Epithelial cell of prostate (primary cell): ENCODE measurements around the gene AHNAK2.

Experiments
- DNase-seq: peaks from one replicate; pipeline ENCODE4 v3.0.0-alpha.2; 2011; ENCODE audit warnings: low read depth, low spot score
- H3K27ac ChIP-seq: fragments of 450-650 bp; 2 replicates; pipeline ENCODE4 v1.5.1; 2017; ENCODE audit warnings: mild to moderate bottlenecking

AHNAK2 gene

DNA sequence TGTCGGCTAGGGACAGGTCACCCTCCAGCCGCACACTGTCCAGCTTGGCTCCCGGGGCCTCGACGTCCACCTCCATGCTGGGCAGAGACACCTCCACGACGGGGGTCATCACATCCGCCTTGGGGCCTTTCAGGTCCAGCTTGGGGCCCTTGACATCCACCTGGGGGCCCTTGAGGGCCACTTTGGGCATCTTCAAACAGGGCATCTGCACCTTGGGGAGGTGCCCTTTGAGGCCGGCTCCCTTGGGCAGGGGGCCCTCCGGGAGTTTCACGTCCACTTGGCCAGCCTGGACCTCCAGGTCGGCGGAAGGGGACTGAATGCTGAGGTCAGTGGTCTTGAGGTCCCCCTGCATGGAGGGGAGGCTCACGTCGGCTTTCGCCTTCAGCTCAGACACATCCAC is 35.6 kb downstream of the AHNAK2 start:
- no peak overlapping the region for H3K27ac ChIP-seq
- DNase-seq, result no peak

DNA sequence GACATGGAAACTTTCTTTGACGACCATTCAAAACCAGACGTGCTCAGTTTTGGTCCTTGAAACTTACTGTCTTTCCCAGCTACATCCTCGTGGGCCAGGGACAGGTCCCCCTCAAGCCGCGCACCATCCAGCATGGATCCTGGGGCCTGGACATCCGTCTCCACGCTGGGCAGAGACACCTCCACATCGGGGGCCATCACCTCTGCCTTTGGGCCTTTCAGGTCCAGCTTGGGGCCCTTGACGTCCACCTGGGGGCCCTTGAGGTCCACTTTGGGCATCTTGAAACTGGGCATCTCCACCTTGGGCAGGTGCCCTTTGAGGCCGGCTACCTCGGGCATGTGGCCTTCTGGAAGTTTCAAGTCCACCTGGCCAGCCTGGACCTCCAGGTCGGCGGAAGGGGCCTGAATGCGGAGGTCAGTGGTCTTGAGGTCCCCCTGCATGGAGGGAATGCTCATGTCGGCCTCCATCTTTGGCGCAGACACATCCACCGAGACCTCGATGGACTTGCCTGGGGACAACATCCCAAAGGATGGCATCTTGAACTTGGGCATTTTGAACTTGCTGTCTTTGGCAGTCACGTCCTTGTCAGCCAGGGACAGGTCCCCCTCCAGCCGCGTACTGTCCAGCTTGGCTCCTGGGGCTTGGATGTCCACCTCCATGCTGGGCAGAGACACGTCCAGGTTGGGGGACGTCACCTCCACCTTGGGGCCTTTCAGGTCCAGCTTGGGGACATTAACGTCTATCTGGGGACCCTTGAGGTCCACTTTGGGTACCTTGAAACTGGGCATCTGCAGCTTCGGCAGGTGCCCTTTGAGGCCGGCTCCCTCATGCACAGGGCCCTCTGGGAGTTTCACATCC is 36.4 kb downstream of the AHNAK2 start:
- DNase-seq, result no peak
- H3K27ac ChIP-seq, result no peak overlapping the region

DNA sequence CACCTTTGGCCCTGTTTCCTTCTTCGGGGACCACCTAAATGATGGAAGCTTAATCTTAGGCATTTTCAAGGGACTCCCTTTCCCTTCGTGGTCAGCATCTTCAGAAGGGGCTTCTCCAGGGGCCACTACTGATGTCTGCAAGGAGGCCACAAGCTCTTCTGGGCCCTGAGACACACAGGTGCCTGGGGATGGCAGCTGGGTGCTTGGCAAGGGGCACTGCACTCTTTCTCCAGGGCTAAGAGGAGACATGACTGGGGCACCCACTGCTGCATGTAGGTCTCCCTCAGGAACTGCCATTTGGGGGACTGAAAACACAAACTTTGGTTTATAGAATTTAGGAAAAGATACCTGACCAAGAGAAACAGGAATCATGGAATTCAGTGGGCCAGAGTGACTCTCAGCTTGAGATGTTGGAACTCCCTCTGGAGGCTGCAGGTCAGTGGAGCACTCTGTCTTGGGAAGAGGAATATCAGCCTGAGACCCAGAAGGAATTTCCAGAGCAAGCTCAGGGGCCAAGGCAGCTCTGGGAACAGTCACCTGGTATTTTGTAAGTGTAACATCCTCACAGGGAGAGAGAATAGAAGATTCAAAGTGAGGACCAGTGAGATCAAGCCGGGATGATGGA is 37.5 kb downstream of the AHNAK2 start:
- no peak overlapping the region for H3K27ac ChIP-seq
- no peak for DNase-seq

DNA sequence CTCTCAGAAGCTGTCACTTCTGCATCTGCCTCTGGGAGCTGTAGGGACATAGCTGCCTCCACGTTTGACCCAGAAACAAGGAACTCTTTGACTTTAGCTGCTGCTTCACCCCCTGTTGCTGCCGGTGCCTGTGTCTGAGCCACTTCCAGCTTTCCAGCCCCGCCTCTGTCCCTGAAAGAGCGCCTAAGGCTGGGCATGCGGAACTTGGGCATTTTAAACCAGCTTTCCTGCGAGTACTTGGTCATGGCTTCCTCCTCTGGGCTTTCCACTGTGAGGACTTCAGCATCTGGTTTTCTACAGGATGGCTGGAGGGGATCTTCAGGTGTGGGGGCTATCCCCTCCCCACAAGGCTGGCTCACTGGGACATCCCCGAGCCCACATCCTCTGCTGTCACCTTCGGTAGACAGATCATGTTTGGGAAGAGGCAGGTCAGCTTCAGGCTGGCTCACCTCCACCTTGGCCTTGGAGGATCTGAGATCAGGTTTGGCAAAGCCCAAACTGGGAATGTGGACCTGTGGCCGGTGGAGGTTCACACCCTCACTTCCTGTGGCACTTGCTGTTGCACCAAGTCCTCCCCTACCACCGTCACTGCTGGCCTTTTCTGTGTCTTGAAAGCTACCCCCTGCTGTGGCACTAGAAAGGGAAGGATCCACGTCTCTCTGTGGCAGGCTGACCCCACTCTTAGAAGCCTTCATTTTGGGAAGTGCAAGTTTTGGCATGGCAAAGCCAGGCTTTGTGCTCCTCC is 38.3 kb downstream of the AHNAK2 start:
- H3K27ac ChIP-seq, result no peak overlapping the region
- no peak for DNase-seq

DNA sequence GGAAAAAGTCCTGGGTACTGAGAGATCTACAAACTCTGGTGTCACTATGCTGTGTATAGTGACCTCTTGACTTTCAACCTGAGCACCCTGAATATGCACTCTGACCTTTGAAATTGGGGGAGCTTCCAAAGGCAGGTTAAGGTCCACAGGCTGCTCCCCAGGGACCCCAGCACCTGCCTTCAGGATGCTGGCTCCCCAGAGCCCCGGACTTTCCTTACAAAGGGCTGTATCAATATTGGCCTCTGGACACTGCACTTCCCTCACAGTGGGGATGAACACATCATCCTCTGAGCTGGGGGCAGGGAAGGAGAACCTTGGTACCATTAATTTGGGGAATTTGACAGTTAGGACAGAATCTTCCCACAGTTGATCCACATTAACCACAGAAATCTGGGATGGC is 39.2 kb downstream of the AHNAK2 start:
- no peak for DNase-seq
- no peak overlapping the region for H3K27ac ChIP-seq

DNA sequence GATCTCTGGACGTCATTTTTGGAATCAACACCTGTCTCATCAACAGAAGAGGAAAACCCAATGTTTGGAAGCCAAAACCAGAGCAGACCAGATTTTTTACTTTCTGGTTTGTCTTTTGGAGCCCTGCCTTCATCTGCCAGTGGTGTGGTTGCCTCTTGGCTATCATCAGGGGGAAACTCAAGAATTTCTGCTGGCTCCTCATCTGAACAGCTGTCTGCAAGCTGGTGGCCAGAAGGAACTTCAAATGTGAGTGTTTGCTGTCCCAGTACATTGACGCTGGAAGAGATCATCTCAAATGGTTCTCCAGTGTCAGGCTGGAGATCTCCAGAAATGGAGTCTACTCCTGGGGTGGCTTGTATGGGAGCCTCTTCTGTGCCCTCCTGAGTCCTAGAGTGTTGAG is 39.7 kb downstream of the AHNAK2 start:
- no peak overlapping the region for H3K27ac ChIP-seq
- no peak for DNase-seq

DNA sequence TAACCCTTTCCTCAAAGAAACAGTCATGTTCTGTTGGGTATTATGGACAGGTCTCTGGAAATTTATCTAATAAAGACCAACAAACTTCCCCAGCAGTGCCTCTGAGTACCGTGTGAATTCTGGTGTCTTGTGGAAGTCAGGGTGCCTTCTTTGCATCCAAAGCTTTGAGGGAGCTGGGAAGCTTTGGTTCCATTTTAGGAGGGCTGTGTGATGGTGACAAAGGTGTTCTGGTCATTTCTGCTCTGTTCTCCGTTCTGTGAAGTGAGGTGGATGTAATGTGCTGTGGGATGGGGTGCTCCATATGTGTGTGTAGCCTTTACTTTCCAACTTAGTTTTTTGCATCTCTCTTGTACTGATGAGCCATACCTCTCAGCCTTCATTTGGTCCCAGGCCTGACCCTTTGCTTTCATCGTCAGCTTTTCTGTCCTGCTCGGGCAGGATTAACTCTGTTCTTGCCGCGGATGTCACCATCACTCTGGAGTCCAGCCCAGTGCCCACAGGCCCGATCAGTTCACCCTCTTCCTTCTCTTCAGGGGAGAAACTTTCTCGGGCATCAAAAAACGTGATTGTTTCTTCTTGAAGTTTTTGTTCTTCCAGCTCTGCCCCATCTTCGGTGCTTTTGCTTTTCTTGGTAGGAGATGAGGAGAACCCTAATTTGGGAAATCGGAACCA is 40.3 kb downstream of the AHNAK2 start:
- H3K27ac ChIP-seq, result no peak overlapping the region
- no peak for DNase-seq

DNA sequence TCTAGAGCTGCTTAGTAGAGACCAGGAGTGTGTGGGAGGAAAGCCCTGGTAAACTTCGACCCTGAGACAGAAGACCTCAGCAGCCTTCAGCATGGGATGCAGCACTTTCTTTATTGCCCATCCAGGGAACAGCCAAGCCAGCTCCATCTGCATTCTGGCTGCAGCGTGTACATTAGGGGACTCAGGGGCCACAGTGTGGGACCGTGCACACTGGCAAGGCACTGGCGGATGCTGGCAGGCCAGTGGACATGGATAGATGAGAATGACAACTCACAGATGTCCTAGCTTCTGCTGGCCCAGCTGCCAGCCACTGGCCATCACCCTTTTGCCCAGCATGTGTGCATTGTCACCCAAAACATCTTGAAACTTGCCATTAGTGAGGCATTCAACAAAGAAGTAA is 41.0 kb downstream of the AHNAK2 start:
- H3K27ac ChIP-seq, result no peak overlapping the region
- no peak for DNase-seq

DNA sequence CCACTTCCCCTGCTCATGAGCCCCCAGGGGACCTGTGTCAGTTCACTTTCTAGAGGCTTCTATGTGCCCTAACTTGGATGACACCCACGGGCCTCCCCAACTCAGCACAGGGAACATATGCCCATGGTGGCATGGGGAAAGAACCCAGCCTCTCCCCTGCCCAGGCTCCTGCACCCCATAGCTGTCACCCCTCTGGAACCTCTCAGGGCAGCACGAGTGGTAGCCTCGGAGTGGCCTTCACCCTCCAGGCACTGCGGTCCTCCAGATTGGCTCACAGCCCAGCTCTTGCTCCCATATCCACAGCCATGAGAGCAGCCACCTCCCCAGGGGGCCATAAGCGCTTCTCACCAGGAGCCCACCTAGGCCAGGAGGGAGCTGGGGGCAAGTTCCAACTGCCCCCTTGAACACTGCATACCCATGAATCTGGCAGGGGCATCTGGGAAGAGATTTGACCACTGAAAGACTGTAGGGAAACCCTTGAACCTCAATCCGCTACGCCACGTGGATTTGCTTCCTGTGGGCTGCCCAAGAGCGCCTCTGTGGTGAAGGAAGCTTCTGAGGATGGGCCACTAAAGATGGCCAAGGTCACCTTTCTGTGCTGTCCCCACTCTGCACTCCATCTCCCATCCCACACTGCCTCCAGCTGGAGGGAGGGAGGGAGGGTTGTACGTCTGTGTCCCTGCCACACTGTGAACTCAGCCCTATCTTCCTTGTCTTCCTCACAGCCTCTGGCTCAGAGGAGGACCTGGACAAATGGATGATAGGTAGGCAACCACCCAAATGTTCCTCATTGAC is 41.6 kb downstream of the AHNAK2 start:
- no peak for DNase-seq

DNA sequence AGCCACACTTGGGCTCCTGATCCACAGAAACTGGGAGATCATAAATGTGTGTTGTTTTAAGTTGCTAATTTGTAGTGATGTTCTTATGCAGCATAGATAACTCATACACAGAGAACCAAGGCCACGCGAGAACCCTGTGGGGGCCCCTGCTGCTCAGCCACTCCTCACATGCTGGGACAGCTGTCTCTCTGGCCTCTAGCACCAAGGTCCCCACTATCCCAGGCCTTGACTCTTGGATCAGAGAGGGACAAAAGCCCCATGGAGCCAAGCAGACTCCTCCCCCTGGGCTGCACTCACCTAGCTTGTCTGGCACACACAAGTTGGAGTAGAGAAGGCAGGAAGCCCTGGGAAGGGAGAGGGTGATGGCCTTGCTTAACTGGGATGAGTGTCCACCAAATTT is 42.2 kb downstream of the AHNAK2 start:
- peak overlapping the region; percentile 4 for H3K27ac ChIP-seq
- no peak for DNase-seq

More for the DNA sequence above, 41.6 kb downstream of the AHNAK2 start:
- peak overlapping the region; percentile 4 for H3K27ac ChIP-seq

DNA sequence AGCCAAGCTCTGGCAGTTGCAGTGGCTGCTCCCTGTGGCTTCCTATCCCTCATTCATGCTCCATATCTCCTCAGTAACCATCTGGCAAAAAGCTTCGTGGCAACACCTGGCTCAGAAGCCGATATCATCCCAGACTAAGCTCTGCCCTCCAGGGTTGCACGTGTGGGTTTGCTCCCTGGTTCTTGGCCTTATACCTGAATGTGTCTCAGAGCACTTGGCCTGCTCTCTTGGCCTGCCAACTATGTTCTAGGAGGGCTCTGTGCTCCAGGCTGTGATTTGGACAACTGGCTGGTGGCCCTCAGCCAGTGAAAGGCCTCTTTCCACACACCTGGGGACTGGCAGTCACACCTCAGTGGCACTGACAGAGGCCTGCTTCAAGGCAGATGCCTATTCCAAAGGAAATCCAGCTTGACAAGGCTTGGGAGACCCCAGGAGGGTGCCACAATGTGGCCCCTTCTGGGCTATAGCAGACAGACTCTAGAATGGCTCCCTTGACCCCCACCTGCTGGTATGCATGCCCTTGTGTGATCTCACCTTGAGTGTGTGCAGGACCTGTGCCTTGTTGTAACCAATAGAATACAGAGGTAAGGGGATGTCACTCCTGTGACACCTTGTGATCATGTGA is 43.0 kb downstream of the AHNAK2 start:
- H3K27ac ChIP-seq, result no peak overlapping the region
- no peak for DNase-seq

DNA sequence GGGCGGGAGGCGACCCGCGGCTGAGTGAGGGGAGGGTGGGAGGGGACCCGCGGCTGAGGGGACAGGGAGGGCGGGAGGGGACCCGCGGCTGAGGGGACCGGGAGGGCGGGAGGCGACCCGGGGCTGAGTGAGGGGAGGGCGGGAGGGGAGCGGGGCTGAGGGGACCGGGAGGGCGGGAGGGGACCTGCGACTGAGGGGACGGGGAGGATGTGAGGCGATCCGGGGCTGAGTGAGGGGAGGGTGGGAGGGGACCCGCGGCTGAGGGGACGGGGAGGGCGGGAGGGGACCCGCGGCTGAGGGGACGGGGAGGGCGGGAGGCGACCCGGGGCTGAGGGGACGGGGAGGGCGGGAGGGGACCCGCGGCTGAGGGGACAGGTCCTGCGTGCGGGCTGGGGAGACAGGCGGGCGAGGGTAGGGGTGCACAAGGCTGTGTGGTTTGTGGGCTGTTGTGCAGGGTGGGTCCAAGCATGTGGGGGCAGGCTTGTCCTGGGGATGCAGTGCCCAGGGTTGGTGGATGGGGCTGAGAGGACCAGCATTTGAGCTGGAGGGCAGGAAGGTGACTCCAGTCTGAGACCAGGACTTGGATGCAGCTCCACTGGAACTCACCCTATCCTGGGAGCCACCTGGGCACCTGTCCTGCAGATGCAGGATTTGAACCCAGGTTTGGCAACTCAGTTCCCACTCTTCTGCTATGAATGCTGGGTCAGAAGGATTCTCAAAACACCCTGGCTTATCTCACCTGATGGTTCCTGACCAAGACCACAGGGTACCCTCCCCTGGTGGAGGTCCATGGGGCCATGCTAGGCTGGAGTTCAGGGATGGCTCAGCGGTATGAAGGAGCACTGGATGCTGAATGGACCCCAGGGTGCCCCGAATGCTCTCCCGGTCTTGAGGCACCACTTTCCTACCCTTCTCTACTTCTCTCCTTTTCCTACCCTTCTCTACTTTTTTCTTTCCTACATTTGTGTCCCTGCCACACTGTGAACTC is 44.1 kb downstream of the AHNAK2 start:
- no peak for DNase-seq
- H3K27ac ChIP-seq, result no peak overlapping the region

DNA sequence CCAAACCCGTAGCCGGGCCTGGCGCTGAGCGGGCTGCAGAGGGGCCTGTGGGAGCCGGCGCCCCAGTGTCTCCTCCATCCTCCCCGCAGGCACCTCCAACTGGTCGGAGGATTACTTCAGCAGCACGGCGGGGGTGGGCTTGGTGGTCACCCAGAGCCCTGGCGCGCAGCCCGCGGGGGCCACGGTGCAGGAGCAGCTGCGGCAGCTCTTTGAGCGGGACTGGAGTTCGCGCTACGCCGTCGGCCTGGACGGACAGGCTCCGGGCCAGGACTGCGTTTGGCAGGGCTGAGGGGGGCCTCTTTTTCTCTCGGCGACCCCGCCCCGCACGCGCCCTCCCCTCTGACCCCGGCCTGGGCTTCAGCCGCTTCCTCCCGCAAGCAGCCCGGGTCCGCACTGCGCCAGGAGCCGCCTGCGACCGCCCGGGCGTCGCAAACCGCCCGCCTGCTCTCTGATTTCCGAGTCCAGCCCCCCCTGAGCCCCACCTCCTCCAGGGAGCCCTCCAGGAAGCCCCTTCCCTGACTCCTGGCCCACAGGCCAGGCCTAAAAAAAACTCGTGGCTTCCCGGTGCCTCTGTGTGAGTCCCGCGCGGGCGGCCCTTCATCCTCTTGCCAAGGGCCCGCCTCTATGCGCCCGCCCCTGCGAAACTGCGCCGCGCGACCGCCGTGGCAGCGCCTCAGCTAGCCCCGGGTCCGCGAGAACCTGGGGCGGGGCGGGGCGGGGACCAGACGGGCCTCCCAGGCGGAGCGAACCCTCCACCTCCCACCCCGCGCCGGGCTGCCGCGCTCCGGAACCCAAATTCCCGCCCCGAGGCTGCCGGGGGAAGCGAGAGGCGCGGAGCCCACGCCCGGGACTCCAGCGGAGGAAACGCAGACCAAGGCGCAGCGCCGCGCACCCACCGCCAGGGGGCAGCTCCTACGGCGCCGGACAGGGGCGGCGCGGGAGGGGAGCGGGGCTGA is 45.2 kb downstream of the AHNAK2 start:
- no peak overlapping the region for H3K27ac ChIP-seq
- no peak for DNase-seq

DNA sequence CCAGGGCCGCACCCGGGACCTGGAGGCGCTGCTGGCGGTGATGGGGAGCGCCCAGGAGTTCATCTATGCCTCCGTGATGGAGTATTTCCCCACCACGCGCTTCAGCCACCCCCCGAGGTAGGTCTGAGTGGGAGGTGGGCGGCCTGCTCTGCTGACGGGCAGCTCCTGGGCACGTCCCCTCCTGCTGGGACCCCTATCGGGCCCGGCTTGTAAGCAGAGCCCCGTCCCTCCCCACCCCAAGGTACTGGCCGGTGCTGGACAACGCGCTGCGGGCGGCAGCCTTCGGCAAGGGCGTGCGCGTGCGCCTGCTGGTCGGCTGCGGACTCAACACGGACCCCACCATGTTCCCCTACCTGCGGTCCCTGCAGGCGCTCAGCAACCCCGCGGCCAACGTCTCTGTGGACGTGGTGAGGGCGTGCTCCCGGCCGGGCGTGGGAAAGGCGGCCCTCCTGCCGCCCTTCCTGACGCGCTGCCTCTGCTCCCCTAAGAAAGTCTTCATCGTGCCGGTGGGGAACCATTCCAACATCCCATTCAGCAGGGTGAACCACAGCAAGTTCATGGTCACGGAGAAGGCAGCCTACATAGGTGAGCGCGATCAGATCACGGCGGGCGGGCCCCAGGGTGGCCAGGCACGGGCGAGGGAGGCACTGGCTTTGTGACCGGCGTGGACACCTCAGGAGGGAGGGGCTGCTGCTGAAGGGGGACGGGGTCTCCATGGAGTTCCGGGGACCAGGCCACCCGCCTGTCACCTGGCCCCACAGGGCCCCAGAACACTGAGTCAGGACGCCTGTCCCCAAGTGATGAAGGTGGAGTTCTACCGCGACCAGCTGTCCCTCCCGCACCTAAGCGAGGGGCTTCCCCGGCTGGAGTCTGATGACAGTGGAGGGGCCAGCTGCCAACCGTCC is 46.2 kb downstream of the AHNAK2 start:
- DNase-seq, result no peak
- no peak overlapping the region for H3K27ac ChIP-seq

DNA sequence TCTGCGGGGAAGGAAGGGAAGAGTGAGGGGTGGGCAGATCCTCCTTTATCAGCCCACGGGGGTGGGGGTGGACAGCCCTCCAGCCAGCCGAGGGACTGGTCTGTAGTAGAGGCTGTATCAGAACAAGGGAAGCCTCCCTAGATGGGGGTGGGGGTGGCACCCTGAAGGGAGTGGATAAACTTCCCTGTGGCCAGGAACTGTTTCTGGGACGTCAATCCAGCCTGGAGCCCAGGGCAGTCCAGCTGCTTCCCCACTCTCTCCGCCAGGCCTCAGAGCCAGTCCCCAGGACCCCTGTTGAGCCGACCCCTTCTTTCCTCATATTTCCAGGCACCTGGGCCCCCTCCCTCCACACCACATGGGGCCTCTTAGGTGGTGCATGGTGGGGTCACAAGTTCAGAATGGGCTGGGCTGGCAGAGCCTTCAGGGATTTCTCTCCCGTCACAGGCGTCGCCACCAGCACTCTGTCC is 46.8 kb downstream of the AHNAK2 start:
- no peak for DNase-seq

More for the DNA sequence above, 46.8 kb downstream of the AHNAK2 start:
- H3K27ac ChIP-seq, result no peak overlapping the region
